GM20000 (cell line): ENCODE measurements around the gene ERBB4.

ENCODE experiments used
- DNase-seq: peaks from one replicate; pipeline ENCODE4 v3.0.0; 2012; ENCODE audit warnings: low spot score
- TF ChIP-seq, protein P1 (sequence below): IDR thresholded peaks from 2 replicates; pipeline ENCODE4 v1.5.1; 2012; ENCODE audit warnings: mild to moderate bottlenecking, control low read depth; ENCODE audit errors: extremely low read depth, missing control alignments

Gene ERBB4

DNA sequence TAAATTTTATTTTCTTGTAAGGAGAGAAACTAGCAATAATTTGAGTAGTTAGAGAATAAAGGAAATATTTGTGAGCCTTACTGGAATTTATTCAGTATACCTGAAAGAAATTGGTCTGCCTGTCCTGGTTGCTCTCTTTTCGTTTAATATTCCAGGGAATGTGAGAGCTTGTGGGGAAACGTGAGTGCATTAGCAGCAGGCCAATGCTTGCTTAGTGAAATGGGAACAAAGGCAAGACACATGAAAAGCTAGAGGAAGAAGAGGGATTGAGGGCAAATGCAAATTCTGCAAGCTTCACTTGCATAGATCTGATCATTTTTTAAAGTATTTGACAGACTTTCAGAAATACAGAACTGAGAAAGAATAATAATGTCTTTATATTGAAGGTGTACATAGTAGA lies 111.0 kb downstream of the ERBB4 start:
- TF ChIP-seq, protein P1, sequence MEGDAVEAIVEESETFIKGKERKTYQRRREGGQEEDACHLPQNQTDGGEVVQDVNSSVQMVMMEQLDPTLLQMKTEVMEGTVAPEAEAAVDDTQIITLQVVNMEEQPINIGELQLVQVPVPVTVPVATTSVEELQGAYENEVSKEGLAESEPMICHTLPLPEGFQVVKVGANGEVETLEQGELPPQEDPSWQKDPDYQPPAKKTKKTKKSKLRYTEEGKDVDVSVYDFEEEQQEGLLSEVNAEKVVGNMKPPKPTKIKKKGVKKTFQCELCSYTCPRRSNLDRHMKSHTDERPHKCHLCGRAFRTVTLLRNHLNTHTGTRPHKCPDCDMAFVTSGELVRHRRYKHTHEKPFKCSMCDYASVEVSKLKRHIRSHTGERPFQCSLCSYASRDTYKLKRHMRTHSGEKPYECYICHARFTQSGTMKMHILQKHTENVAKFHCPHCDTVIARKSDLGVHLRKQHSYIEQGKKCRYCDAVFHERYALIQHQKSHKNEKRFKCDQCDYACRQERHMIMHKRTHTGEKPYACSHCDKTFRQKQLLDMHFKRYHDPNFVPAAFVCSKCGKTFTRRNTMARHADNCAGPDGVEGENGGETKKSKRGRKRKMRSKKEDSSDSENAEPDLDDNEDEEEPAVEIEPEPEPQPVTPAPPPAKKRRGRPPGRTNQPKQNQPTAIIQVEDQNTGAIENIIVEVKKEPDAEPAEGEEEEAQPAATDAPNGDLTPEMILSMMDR, result no peak
- DNase-seq, result no peak

DNA sequence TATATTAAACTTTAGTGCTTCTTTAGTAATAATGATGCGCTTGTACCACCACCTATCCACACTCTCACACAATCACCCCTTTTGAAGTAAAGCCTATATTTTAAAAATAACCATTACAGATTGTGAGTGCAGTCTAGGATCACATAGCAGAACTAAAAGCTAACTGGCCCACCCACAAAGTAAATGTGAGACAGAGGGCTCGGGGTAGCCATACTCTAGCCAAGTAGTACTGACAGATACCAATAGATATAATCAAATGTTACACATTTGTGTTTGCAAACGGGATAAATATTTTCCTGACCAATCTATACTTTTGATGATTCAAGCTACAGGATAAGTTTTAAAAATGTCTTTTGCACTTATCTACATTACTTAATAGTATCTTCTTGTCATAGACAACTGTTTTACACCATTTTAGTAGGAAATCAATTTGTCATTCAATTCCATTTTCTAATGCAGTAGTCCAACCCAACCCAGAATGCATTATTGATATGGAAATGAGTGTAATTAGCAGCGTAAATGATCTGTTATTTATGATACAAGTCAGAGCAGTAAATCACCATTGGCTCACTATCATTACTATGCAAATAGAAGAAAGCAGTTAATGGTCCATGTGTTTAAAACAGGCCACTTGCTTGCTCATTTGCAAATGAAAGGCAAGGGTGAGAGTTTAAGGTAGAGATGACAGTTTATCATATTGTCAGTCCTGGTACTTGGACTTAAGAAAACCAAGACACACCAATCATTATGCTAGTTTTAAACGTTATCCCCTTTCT lies 111.8 kb downstream of the ERBB4 start:
- DNase-seq, result no peak
- TF ChIP-seq, protein P1, result no peak

DNA sequence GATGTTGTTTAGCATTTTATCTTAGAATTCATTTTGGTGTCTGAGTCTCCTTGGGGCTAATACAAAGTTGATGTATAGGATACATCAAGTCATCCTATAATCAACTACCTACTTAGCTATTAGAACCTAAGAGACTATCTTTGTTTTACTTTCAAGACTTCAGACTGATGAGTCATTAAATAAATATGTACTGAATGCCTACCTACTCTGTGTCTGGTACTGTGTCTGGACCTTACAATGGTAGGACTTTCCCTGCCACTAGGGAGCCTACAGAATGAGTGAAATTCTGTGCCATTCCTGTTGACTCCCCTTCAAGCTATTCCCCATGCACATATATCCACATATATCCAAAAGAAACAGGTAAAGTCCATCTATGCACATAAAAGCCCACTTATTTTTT lies 114.5 kb downstream of the ERBB4 start:
- DNase-seq, result no peak
- TF ChIP-seq, protein P1, result no peak

DNA sequence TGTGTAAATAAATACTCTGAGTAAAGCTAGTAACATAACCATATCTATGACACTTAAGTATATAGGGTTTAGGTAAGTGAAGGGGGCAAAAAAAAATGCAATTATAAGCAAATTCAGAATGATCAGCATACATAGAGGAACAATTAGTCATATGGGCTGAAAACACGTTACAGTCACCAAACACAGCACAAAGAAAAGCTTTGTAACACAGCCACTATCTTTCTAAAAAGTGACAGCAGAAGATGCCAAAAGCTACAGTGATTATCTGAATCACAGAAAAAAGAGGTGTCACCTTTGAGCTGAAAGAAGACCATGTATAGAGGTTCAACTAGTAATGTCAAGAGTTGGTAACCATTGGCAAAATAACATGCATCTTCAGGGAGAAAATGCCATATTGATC lies 115.5 kb downstream of the ERBB4 start:
- TF ChIP-seq, protein P1, result no peak

DNA sequence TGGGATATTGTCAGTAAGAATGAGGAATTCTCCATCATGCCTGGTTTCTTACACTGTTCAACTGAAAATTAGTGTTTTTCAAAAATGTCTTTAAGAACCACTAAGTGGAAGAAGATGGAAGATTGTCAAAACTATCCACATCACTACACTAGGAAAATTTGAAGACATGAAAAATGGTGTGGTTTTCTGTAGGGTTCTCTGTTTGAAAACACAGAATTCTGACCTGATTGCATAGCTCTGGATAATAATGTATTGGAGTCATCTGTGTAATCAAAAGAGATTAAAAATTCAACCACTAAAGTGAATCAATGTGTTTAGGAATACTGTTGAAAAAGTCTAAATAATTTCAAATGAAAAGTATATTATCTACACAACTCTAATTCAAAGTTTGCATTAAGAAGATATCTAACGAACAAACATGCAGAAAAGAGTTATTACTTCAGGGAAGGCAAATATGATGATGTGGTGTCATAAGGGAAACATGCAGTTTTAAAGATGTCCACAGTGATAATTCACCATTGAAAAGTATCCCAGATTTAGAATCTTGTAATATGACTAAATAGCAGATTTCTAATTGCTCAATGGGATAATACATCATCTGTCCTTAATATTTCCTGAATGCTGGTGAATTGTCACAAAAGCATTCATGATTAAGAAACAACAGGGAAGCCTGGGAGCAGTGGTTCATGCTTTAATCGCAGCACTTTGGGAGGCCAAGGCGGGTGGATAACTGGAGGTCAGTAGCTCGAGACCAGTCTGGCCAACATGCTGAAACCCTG lies 116.9 kb downstream of the ERBB4 start:
- no peak for DNase-seq
- TF ChIP-seq, protein P1, result no peak

More for the DNA sequence above, 115.5 kb downstream of the ERBB4 start:
- DNase-seq, result no peak

DNA sequence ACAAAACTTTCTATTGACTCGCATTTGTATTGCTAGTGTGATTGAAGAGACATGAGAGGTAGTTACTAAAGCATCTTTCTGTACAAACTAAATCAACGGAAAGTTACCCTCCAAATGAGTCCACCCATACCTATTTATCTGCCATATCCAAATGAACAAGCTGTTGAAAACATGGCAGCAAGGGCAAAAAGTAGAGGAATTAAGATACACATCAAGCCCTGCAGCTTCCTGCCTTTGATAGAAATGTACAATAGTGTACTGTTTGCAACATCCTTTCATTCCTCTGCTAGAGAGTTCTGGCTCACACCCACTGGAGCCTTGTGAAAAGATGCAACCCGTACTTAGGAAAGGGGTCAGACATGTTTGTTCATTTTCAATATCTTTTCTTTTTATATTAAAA lies 122.5 kb downstream of the ERBB4 start:
- no peak for DNase-seq
- TF ChIP-seq, protein P1, result no peak

DNA sequence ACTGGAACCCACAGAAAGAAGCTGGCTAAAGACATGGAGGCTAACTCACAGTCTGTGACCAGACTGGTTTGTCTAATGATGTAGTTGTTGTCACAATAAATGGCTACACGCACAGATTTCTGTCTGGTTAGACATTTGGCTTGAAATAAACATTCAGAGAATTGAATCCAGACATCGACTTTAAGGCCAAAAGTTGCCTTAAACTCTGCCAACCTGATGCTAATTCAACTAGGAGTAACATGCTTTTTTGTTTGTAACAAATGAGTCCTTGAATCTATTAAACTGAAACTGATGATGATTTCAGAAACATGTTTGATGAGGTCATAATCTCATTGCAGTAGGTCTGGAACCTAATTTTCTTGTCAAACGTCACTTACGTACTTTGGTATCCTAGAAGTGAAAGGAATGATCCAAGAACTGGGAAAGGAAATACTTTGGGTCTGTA lies 123.8 kb downstream of the ERBB4 start:
- no peak for DNase-seq
- TF ChIP-seq, protein P1, result no peak
